ENCODE results near the gene PALM2AKAP2.

PALM2AKAP2 gene

GRCh38 chr9:109734814-109735213 is 45.2 kb upstream of the PALM2AKAP2 start:
- Histone ChIP-seq H4K20me1 (ENCODE audit: insufficient read depth, low read length) (no peaks in the 10 kb centered on the region), H3K27me3 (ENCODE audit: insufficient read depth, low read length, poor library complexity) (no peaks in the 10 kb centered on the region), H3K79me2 (ENCODE audit: insufficient read depth, low read length) (no peaks in the 10 kb centered on the region), H3K4me3 (ENCODE audit: low read depth in 1 of 2, low read length in 2 of 2) (no peak overlapping the region), H3K36me3 (ENCODE audit: insufficient read depth, low read length) (no peaks in the 10 kb centered on the region), H3K9me3 (ENCODE audit: insufficient read depth, low read length, severe bottlenecking) (no peaks in the 10 kb centered on the region), H3K27ac (ENCODE audit: low read length) (no peak overlapping the region), H3K9ac (ENCODE audit: low read depth, low read length) (no peak overlapping the region), H3K4me1 (ENCODE audit: insufficient read depth, low read length) (no peaks in the 10 kb centered on the region), H2AFZ (ENCODE audit: low read depth, low read length) (no peak overlapping the region), H3K4me2 (ENCODE audit: insufficient read depth, low read length) (no peak overlapping the region)
- TF ChIP-seq EZH2 (IDR thresholded peaks at IDR 0.05; ENCODE audit: borderline replicate concordance, low read depth, low read length, severe bottlenecking): no peak
- TF ChIP-seq CTCF (IDR thresholded peaks at IDR 0.05; ENCODE audit: borderline replicate concordance, extremely low read depth, low read length, poor library complexity, severe bottlenecking): no peak
- no peak for DNase-seq
- no peak for ATAC-seq (ENCODE audit: insufficient read depth, low read depth)

- no peak overlapping the region for H3K27ac ChIP-seq (ENCODE audit: low read length)
- TF ChIP-seq CTCF (IDR thresholded peaks at IDR 0.05; ENCODE audit: borderline replicate concordance, extremely low read depth, low read length, poor library complexity, severe bottlenecking) (no peak), EZH2 (IDR thresholded peaks at IDR 0.05; ENCODE audit: borderline replicate concordance, low read depth, low read length, severe bottlenecking) (no peak)
- no peak overlapping the region for H3K4me2 ChIP-seq (ENCODE audit: insufficient read depth, low read length)
- H3K9ac ChIP-seq (ENCODE audit: low read depth, low read length): no peak overlapping the region
- DNase-seq: no peak
- no peak overlapping the region for H3K4me3 ChIP-seq (ENCODE audit: low read depth in 1 of 2, low read length in 2 of 2)
- no peaks in the 10 kb centered on the region for H3K36me3 ChIP-seq (ENCODE audit: insufficient read depth, low read length)
- H4K20me1 ChIP-seq (ENCODE audit: insufficient read depth, low read length): no peaks in the 10 kb centered on the region
- H2AFZ ChIP-seq (ENCODE audit: low read depth, low read length): no peak overlapping the region
- H3K79me2 ChIP-seq (ENCODE audit: insufficient read depth, low read length): no peaks in the 10 kb centered on the region
- no peaks in the 10 kb centered on the region for H3K27me3 ChIP-seq (ENCODE audit: insufficient read depth, low read length, poor library complexity)
- H3K4me1 ChIP-seq (ENCODE audit: insufficient read depth, low read length): no peaks in the 10 kb centered on the region
- no peak for ATAC-seq (ENCODE audit: insufficient read depth, low read depth)
- H3K9me3 ChIP-seq (ENCODE audit: insufficient read depth, low read length, severe bottlenecking): no peaks in the 10 kb centered on the region
Observed at GRCh38 chr9:109735801-109736200, 44.2 kb upstream of the PALM2AKAP2 start.

- H2AFZ ChIP-seq (ENCODE audit: low read depth, low read length): no peak overlapping the region
- no peak overlapping the region for H3K4me2 ChIP-seq (ENCODE audit: insufficient read depth, low read length)
- TF ChIP-seq CTCF (IDR thresholded peaks at IDR 0.05; ENCODE audit: borderline replicate concordance, extremely low read depth, low read length, poor library complexity, severe bottlenecking) (no peak), EZH2 (IDR thresholded peaks at IDR 0.05; ENCODE audit: borderline replicate concordance, low read depth, low read length, severe bottlenecking) (no peak)
- no peaks in the 10 kb centered on the region for H3K4me1 ChIP-seq (ENCODE audit: insufficient read depth, low read length)
- H3K79me2 ChIP-seq (ENCODE audit: insufficient read depth, low read length): no peaks in the 10 kb centered on the region
- no peaks in the 10 kb centered on the region for H3K36me3 ChIP-seq (ENCODE audit: insufficient read depth, low read length)
- H3K9me3 ChIP-seq (ENCODE audit: insufficient read depth, low read length, severe bottlenecking): no peaks in the 10 kb centered on the region
- H3K27me3 ChIP-seq (ENCODE audit: insufficient read depth, low read length, poor library complexity): no peaks in the 10 kb centered on the region
- no peak for DNase-seq
- H3K9ac ChIP-seq (ENCODE audit: low read depth, low read length): no peak overlapping the region
- ATAC-seq (ENCODE audit: insufficient read depth, low read depth): no peak
- H3K27ac ChIP-seq (ENCODE audit: low read length): no peak overlapping the region
- H4K20me1 ChIP-seq (ENCODE audit: insufficient read depth, low read length): no peaks in the 10 kb centered on the region
- H3K4me3 ChIP-seq (ENCODE audit: low read depth in 1 of 2, low read length in 2 of 2): no peak overlapping the region
Observed at GRCh38 chr9:109737295-109737694, 42.7 kb upstream of the PALM2AKAP2 start.

- peaks cover 6% of the 10 kb centered on the region for H3K27me3 ChIP-seq (ENCODE audit: insufficient read depth, low read length, poor library complexity)
Observed at GRCh38 chr9:109739760-109740159, 40.2 kb upstream of the PALM2AKAP2 start.

More at GRCh38 chr9:109739760-109740159, 40.2 kb upstream of the PALM2AKAP2 start:
- Histone ChIP-seq H2AFZ (ENCODE audit: low read depth, low read length) (no peak overlapping the region), H3K4me3 (ENCODE audit: low read depth in 1 of 2, low read length in 2 of 2) (no peak overlapping the region), H3K4me2 (ENCODE audit: insufficient read depth, low read length) (no peak overlapping the region), H3K9me3 (ENCODE audit: insufficient read depth, low read length, severe bottlenecking) (no peaks in the 10 kb centered on the region), H3K79me2 (ENCODE audit: insufficient read depth, low read length) (no peaks in the 10 kb centered on the region), H3K9ac (ENCODE audit: low read depth, low read length) (no peak overlapping the region), H4K20me1 (ENCODE audit: insufficient read depth, low read length) (no peaks in the 10 kb centered on the region), H3K27ac (ENCODE audit: low read length) (no peak overlapping the region), H3K36me3 (ENCODE audit: insufficient read depth, low read length) (no peaks in the 10 kb centered on the region), H3K4me1 (ENCODE audit: insufficient read depth, low read length) (no peaks in the 10 kb centered on the region)
- no peak for TF ChIP-seq EZH2 (IDR thresholded peaks at IDR 0.05; ENCODE audit: borderline replicate concordance, low read depth, low read length, severe bottlenecking)
- TF ChIP-seq CTCF (IDR thresholded peaks at IDR 0.05; ENCODE audit: borderline replicate concordance, extremely low read depth, low read length, poor library complexity, severe bottlenecking): no peak
- ATAC-seq (ENCODE audit: insufficient read depth, low read depth) (no peak), DNase-seq (no peak)
